OCI-LY7 (cell line): Measurements from ENCODE around the gene TRAF5. TPM values are rescaled to one million over a fixed set of nuclear protein-coding genes. Genes with fewer than 3 reads are reported as not detected.
A peak's percentile ranks its signal among the peaks of the same experiment; 100 is the strongest.

Source experiments
- BruUV-seq: library from RNA; stranded (reverse); fragments of 400-500 nt; replicated peaks from 2 replicates; lab custom pipeline; 2021; lab: Mats Ljungman, UMichigan
- CTCF ChIA-PET: fragments of 300-600 bp; sonication (Branson Sonifier 250); formaldehyde crosslinking; loops from one replicate; lab custom pipeline; 2022; ENCODE audit warnings: antibody characterized with exemption; ENCODE audit not compliant: unreplicated experiment; lab: Charles Lee
- POLR2A ChIA-PET: fragments of 300-600 bp; sonication (Branson Sonifier 250); formaldehyde crosslinking; loops from one replicate; lab custom pipeline; 2022; ENCODE audit warnings: antibody characterized with exemption; lab: Charles Lee
- DNase-seq: peaks from one replicate; pipeline ENCODE4 v3.0.0-alpha.2; 2015; ENCODE audit warnings: low spot score
- H2AFZ ChIP-seq: fragments of 200-600 bp; sonication (generic), shearing (Covaris generic); 2 replicates; pipeline ENCODE4 v1.6.1; 2014; ENCODE audit warnings: mild to moderate bottlenecking, antibody characterized with exemption, low read length, moderate library complexity
- H3K27ac ChIP-seq: fragments of 200-600 bp; sonication (generic); 2 replicates; pipeline ENCODE4 v1.5.1; 2014; ENCODE audit warnings: mixed run types, low read depth, mild to moderate bottlenecking, moderate library complexity, low read length, inconsistent platforms; ENCODE audit not compliant: poor library complexity, severe bottlenecking
- H3K36me3 ChIP-seq: fragments of 200-600 bp; sonication (generic); 2 replicates; pipeline ENCODE4 v1.6.1; 2014; ENCODE audit warnings: mild to moderate bottlenecking, antibody characterized with exemption, low read length, moderate library complexity, mixed read lengths; ENCODE audit not compliant: insufficient read depth
- H3K4me1 ChIP-seq: fragments of 200-600 bp; sonication (generic); 2 replicates; pipeline ENCODE4 v1.5.1; 2014; ENCODE audit warnings: mild to moderate bottlenecking, low read length; ENCODE audit not compliant: insufficient read depth, poor library complexity, severe bottlenecking
- H3K4me2 ChIP-seq: fragments of 200-600 bp; sonication (generic); 2 replicates; pipeline ENCODE4 v1.6.1; 2014; ENCODE audit warnings: mild to moderate bottlenecking, low read length
- H3K4me3 ChIP-seq: fragments of 200-600 bp; sonication (generic); 2 replicates; pipeline ENCODE4 v1.5.1; 2014; ENCODE audit warnings: mild to moderate bottlenecking, low read depth, low read length; ENCODE audit not compliant: poor library complexity, severe bottlenecking
- H3K79me2 ChIP-seq: fragments of 200-600 bp; sonication (generic); 2 replicates; pipeline ENCODE4 v1.6.1; 2016; ENCODE audit warnings: low read depth, mild to moderate bottlenecking, low read length, moderate library complexity, mixed read lengths; ENCODE audit not compliant: insufficient read depth
- H3K9me2 ChIP-seq: fragments of 200-600 bp; sonication (generic); 2 replicates; pipeline ENCODE4 v1.6.1; 2016; ENCODE audit warnings: mild to moderate bottlenecking, low read length, mixed read lengths; ENCODE audit not compliant: insufficient read depth
- H3K9me3 ChIP-seq: fragments of 200-600 bp; sonication (generic); 2 replicates; pipeline ENCODE4 v1.6.1; 2014; ENCODE audit warnings: mild to moderate bottlenecking, mixed run types, low read length, mixed read lengths
- H4K20me1 ChIP-seq: fragments of 200-600 bp; sonication (generic); 2 replicates; pipeline ENCODE4 v1.6.1; 2014; ENCODE audit warnings: mild to moderate bottlenecking, antibody characterized with exemption, low read length, moderate library complexity, mixed read lengths; ENCODE audit not compliant: insufficient read depth
- CTCF ChIP-seq: fragments of 200-600 bp; sonication (generic); conservative IDR thresholded peaks from 2 replicates; pipeline ENCODE4 v1.5.1; 2014; ENCODE audit warnings: mild to moderate bottlenecking, antibody characterized with exemption, low read length, moderate library complexity, mixed read lengths
- EZH2phosphoT487 ChIP-seq: fragments of 200-600 bp; sonication (generic); IDR thresholded peaks from 2 replicates; pipeline ENCODE4 v1.6.1; 2018; ENCODE audit warnings: low read depth, borderline replicate concordance, mild to moderate bottlenecking, mixed run types, antibody characterized with exemption, low read length, moderate library complexity, mixed read lengths
- intact Hi-C: fragments of 100-400 bp; cut with micrococcal nuclease; formaldehyde crosslinking; loops from one replicate; pipeline ENCODE4 v1.10.0; 2022; ENCODE audit not compliant: unreplicated experiment
- total RNA-seq, 2 experiments: library from RNA; depleted of rRNA in 1 of 2; stranded (reverse); fragments of >200 nt in 1 of 2; shearing (Covaris generic) in 1 of 2; gene quantifications; 2 replicates each; pipeline ENCODE4 v1.2.3, GENCODE V29; 2014 to 2022

Gene TRAF5
- total RNA-seq, 2 experiments from 2014 or later = 24.2 to 54.4 TPM

DNA sequence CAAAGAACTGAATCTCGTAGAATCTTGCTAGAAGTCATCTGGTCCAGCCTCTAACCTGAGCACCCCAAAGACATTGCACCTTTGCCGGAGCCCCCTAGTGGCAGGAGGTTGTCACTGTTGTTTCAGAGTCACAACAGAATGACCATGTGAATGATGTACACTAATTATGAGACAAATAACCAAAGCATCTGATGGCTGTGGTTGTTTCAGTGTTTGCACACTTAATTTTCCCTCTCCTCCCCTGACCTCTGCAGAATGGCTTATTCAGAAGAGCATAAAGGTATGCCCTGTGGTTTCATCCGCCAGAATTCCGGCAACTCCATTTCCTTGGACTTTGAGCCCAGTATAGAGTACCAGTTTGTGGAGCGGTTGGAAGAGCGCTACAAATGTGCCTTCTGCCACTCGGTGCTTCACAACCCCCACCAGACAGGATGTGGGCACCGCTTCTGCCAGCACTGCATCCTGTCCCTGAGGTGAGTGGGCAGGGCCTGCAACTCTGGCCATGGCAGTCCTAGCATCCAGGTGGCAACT, 26.4 kb downstream of the TRAF5 start:
- Histone ChIP-seq H4K20me1 (no peaks in the 10 kb centered on the region), H3K79me2 (peaks cover 8% of the 10 kb centered on the region; the same call in 1 of the 2 replicates), H3K27ac (no peak overlapping the region), H2AFZ (no peak overlapping the region), H3K4me2 (peak overlapping the region; percentile 45), H3K4me3 (no peak overlapping the region), H3K36me3 (peaks cover 46% of the 10 kb centered on the region), H3K9me3 (peaks cover 10% of the 10 kb centered on the region; the same call in 1 of the 2 replicates), H3K9me2 (no peaks in the 10 kb centered on the region), H3K4me1 (peaks cover 14% of the 10 kb centered on the region)
- intact Hi-C loops = loop anchor here (1.0 to 2.0 kb wide), 3 partner anchors 18 to 30 kb away; no protein-coding TSS in a partner anchor
- POLR2A ChIA-PET = no interaction called here
- TF ChIP-seq CTCF (peak; percentile 93), EZH2phosphoT487 (no peak)
- CTCF ChIA-PET = no interaction called here
- DNase-seq = peak; percentile 72
- no TSS peak for BruUV-seq

GRCh38 chr1:211353562-211354212, 27.1 kb downstream of the TRAF5 start:
- intact Hi-C loops = loop anchor here (1.0 to 2.0 kb wide), 3 partner anchors 19 to 30 kb away; no protein-coding TSS in a partner anchor
- peaks cover 10% of the 10 kb centered on the region; the same call in 1 of the 2 replicates for H3K9me3 ChIP-seq
- BruUV-seq = no TSS peak
- H2AFZ ChIP-seq = no peak overlapping the region
- H3K36me3 ChIP-seq = peaks cover 46% of the 10 kb centered on the region
- peak; percentile 13 for DNase-seq
- POLR2A ChIA-PET = interaction anchor here (3.0 kb wide), 1 partner anchor 25 kb away, joined by 14 read pairs; no protein-coding TSS in a partner anchor
- CTCF ChIA-PET = no interaction called here
- H4K20me1 ChIP-seq = no peaks in the 10 kb centered on the region
- H3K4me3 ChIP-seq = no peak overlapping the region
- no peak for TF ChIP-seq EZH2phosphoT487
- TF ChIP-seq CTCF = no peak
- H3K4me1 ChIP-seq = peaks cover 14% of the 10 kb centered on the region
- no peak overlapping the region for H3K27ac ChIP-seq
- peaks cover 8% of the 10 kb centered on the region; the same call in 1 of the 2 replicates for H3K79me2 ChIP-seq
- H3K4me2 ChIP-seq = peak overlapping the region; percentile 45; the same call in 1 of the 2 replicates
- H3K9me2 ChIP-seq = no peaks in the 10 kb centered on the region
